ENCODE results near the gene PTCHD4.
A peak's percentile ranks its signal among the peaks of the same experiment; 100 is the strongest.
"Not testable (repeated sequence)": the region's sequence is repeated elsewhere in the genome, so short reads cannot be mapped to it uniquely, and the experiment has no call there.

PTCHD4 gene

GRCh38 chr6:48111143-48111506 is at the start of gene PTCHD4:
PTCHD4 (minus strand) TSS chr6:48111197; CDS start chr6:48068957, 42,240 bp downstream.
- DNase-seq, result peak; percentile 75

GRCh38 chr6:48151142-48151541 is 40.1 kb upstream of the PTCHD4 start:
- no peak for DNase-seq

GRCh38 chr6:48150701-48151100 is 39.7 kb upstream of the PTCHD4 start:
- DNase-seq, result peak; percentile 6

- DNase-seq, result no peak
These were observed 36.1 kb upstream of the PTCHD4 start for GRCh38 chr6:48147051-48147450.

GRCh38 chr6:48144021-48144420 is 33.0 kb upstream of the PTCHD4 start:
- DNase-seq, result no peak

GRCh38 chr6:48141975-48142374 is 31.0 kb upstream of the PTCHD4 start:
- no peak for DNase-seq

GRCh38 chr6:48139818-48140614 is 29.0 kb upstream of the PTCHD4 start:
- DNase-seq, result no peak

GRCh38 chr6:48136856-48137255 is 25.9 kb upstream of the PTCHD4 start:
- DNase-seq, result no peak

GRCh38 chr6:48135323-48136084 is 24.5 kb upstream of the PTCHD4 start:
- DNase-seq, result no peak

- DNase-seq, result no peak
These were observed 23.2 kb upstream of the PTCHD4 start for GRCh38 chr6:48134246-48134645.

- DNase-seq, result no peak
These were observed 12.6 kb upstream of the PTCHD4 start for GRCh38 chr6:48123601-48124000.

GRCh38 chr6:48121983-48122749 is 11.2 kb upstream of the PTCHD4 start:
- DNase-seq, result not testable (repeated sequence)

- no peak for DNase-seq
These were observed 6.0 kb upstream of the PTCHD4 start for GRCh38 chr6:48116699-48117645.

GRCh38 chr6:48113130-48113529 is 2.1 kb upstream of the PTCHD4 start:
- no peak for DNase-seq

- peak; percentile 9 for DNase-seq
These were observed 578 bp upstream of the PTCHD4 start for GRCh38 chr6:48111575-48111974.

- DNase-seq, result no peak
These were observed 408 bp downstream of the PTCHD4 start for GRCh38 chr6:48110436-48111142.

GRCh38 chr6:48109944-48110343 is 1.1 kb downstream of the PTCHD4 start:
- peak; percentile 13 for DNase-seq

GRCh38 chr6:48102476-48103195 is 8.4 kb downstream of the PTCHD4 start:
- not testable (repeated sequence) for DNase-seq

GRCh38 chr6:48101290-48101689 is 9.7 kb downstream of the PTCHD4 start:
- no peak for DNase-seq

GRCh38 chr6:48100588-48100895 is 10.5 kb downstream of the PTCHD4 start:
- no peak for DNase-seq
